CD1c-positive myeloid dendritic cell (primary cell): Measurements from ENCODE around the gene TMEM260.
"Not testable (repeated sequence)": the region's sequence is repeated elsewhere in the genome, so short reads cannot be mapped to it uniquely, and the experiment has no call there.

Experiments
- DNase-seq: peaks from one replicate; pipeline ENCODE4 v3.0.0-alpha.2; 2016; ENCODE audit errors: extremely low spot score

The TMEM260 gene

GRCh38 chr14:56598519-56598918 lies 18.9 kb downstream of the TMEM260 start:
- no peak for DNase-seq

DNA sequence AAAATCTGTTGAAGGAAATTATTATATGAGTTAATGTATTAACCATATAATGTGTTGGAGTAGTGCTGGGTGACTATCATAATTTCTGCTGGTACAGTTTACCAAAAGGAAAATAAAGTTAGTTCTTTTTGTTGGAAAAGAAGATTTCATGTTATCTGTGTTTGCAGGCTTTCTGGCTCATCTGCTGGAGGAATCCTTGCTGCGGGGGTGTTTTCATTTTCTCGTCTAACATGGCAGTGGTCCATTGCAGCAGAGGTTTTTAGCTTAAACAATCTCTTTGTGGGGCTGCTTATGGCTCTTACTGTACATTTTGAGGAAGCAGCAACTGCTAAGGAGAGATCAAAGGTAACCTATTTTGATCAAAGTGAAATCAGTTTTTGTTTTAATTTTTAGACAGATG lies 24.1 kb downstream of the TMEM260 start:
- DNase-seq, result no peak

GRCh38 chr14:56608689-56609088 lies 29.1 kb downstream of the TMEM260 start:
- no peak for DNase-seq

- not testable (repeated sequence) for DNase-seq
Measured at GRCh38 chr14:56611663-56612062, 32.1 kb downstream of the TMEM260 start.

- DNase-seq, result no peak
Measured at GRCh38 chr14:56617084-56617483, 37.5 kb downstream of the TMEM260 start.

GRCh38 chr14:56630707-56631106 lies 51.1 kb downstream of the TMEM260 start:
- no peak for DNase-seq

DNA sequence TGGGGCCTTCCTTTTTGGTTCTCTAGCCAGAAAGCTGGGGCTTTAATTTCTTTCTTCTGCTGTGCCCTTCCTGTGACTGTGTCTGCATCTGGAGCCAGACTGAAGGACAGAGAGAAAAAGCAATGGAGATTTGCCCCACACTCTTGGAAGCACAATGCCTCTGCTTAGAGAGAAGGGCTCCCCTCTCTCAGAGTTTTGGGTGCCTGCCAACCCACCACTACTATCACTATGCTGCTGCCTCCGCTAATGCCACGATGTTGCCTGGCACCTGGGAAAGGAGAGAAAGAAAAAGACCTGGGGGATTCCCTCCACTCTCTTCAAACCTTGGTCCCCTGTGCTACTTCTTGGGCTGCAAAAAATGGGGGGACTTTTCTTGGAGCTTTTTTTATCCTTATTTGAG lies 52.6 kb downstream of the TMEM260 start:
- no peak for DNase-seq

- DNase-seq, result no peak
Measured at GRCh38 chr14:56633544-56633943, 53.9 kb downstream of the TMEM260 start.

- DNase-seq, result no peak
Measured at GRCh38 chr14:56635041-56635440, 55.4 kb downstream of the TMEM260 start.

- DNase-seq, result no peak
Measured at GRCh38 chr14:56647493-56647892, 67.9 kb downstream of the TMEM260 start.

DNA sequence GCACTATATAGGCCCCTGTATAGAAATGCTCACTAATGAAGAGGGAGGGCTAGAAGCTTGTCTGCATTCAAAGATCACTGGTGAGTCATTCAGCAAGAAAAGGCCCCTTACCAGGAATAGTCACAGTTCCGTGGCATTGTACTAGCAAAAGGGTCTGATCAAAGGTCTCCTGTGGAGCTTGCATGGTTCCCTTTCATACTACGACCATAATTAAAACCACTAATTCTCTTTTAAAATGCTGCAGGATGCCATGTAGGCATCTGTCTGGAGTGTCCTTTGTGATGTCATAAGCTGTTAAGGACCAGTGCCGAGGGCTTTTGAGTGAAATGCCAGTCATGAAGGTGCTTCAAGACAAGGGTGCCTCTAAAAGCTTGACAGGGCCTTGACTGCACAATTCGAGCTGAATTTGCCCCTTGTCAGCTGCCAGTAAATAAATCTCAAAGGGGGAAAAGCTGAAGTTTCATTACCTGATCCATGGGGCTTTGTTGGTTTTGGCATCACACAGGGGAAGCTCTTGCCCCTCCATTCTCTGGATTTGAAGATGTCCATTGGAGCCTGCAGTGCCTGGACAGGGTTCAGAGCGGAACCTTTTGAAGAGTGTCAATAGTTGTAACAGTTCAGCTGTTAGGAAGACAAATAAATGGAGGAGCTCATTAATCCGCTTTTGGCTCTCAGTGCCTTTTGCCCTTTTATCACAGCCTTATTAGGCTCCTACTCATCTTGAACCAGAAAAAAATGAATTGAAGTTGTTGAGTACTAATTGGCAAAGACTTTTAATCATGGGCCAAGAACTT lies 69.1 kb downstream of the TMEM260 start:
- DNase-seq, result no peak

- DNase-seq, result no peak
Measured at GRCh38 chr14:56649382-56649781, 69.8 kb downstream of the TMEM260 start.

GRCh38 chr14:56650048-56650447 lies 70.5 kb downstream of the TMEM260 start:
- DNase-seq, result no peak

DNA sequence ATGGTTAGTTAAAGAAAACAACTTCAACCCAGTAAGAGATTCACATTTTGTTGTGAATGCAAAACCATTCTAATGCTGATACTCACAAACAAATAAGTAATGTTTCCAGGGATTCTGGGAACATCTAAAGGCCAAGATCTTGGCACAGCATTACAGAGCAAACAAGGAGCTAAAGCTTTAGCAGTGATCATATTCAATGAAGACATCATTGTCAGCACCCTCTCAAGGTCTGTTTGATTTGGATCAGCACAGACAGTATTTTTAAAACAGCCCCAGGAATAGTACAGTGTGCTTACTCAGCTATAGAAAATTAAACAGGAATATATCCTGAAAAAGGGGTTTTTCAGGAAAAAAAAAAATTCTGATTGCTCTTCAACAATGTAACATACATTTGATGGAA lies 71.4 kb downstream of the TMEM260 start:
- no peak for DNase-seq

GRCh38 chr14:56657604-56658003 lies 78.0 kb downstream of the TMEM260 start:
- no peak for DNase-seq

DNA sequence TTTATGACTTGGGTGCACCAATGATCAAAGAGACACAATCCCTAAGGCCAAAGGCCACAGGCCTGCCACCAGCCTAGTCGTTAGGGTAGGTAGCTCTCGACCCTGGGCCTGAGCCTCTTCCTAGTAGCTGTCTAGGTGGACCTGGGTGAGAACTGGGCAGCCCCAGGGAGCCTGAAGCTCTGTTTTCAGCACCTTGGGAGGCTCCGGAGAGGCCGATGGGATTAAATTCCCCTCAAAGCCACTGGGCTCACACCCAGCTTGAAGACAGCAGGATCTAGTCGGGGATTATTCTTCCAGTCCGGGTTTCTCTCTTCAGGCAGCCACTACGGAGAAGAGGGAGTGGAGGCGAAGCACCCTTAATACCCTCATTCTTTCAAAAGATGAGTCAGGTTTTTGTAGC lies 79.8 kb downstream of the TMEM260 start:
- no peak for DNase-seq

- DNase-seq, result no peak
Measured at GRCh38 chr14:56659964-56660551, 80.5 kb downstream of the TMEM260 start.

DNA sequence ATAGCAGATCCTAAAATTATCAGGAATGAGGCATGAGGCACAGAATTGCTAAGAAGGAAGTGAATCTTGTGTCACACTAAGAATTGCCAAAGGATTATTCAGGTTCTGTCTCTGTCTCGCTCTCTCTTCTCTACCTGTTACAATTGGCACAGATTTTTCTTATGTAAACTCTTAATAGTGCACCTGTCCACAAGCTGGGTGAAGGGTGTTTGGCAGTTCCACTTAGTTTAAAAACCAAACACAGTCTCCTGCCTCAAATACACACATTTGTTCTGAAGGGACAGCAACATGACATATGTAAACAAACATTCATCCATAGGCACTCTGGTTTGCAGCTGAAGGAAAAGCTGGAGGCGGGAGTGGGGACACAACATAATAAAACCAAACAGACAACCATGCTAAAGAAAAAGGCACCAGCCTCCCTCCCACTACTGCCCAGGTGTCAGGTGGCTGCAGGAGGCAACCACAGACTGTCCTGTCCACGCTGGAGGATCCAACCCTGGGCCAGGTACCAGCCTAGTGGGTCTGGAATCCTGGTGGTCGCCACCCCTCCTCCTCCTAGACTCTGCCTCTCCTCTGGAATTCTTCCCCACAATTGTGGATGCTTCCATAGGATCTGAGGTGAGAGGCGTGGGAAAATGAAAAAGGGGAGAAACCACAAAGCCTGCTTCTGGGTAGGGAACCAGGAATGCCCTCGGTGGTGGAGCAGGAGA lies 81.2 kb downstream of the TMEM260 start:
- DNase-seq, result no peak

- no peak for DNase-seq
Measured at GRCh38 chr14:56661478-56661877, 81.9 kb downstream of the TMEM260 start.

DNA sequence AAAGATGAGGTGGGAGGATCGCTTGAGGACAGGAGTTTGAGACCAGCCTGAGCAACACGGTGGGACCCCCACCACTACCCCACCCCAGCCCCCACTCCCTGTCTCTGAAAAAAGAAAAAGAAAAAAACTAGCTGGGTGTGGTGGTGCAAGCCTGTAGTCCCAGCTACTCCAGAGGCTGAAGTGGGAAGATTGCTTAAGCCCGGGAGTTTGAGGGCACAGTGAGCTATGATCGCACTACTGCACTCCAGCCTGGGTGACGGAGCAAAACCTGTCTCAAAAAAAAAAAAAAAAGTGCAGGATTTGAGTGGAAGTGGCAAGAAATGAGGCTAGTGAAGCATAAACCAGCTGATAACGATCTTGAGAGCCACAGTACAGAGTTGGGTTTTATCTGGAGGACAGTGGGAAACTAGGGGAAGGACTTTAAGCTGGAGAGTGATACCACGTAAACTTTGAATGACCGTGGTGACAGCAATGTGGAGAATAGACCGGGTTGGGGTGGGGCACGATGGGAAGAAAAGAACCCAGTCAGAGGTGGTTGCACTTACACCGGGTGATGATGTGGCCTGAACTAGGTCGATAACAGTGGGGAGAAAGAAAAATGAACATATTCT lies 85.3 kb downstream of the TMEM260 start:
- DNase-seq, result no peak

DNA sequence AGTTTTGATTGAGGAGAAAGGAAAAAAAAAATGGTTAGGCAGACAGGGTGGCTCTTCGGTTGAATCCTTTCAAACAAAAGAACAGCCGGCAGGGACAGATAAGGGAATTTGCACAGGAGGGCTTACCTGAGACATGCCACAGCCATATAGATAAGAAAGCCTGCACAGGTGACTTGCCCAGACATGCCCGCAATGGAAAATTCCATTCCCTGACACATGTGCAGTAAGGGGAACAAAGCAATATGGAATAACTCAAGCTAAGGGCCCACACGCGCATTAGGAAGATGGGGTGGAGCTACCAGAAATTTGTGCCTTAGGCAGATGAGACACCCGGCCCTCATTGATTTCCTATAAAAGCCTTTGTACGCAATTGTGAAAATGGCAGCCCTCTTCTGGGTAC lies 86.7 kb downstream of the TMEM260 start:
- no peak for DNase-seq

DNA sequence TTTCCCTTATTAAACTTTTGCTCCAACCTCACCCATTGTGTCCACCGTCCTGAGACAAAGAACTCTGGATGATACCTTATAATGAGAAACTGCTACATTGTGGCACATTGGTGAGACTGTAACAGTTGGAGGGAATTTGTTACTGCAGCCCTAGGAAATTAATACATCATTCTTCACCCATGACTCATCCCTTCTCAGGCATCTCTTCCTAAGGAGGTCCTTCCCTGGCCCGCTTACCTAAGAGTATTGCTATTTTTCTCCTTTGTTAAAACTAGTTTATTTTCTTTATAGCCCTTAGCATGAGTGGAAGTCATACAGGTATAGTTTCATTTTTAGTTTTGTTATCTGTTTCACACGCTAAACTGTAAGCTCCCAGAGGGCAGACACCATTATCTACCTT lies 87.1 kb downstream of the TMEM260 start:
- no peak for DNase-seq

DNA sequence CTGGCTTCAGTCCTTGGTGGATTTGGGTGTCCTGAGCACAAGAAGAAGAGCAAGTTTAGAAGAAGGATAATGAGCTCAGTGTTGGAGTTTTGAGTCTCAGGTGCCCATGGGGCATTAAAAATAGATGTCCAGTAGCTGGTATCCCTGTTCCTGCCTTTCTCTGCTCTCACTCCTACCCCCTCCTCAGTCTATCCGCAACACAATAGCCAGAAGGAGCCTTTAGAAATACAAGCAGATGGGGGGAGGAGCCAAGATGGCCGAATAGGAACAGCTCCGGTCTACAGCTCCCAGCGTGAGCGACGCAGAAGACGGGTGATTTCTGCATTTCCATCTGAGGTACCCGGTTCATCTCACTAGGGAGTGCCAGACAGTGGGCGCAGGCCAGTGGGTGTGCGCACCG lies 87.7 kb downstream of the TMEM260 start:
- not testable (repeated sequence) for DNase-seq
